ENCODE data around the gene RACK1.

RACK1 gene

GRCh38 chr5:181259283-181259682, 15.6 kb upstream of the RACK1 start:
- DNase-seq: no peak

GRCh38 chr5:181258576-181258975, 14.9 kb upstream of the RACK1 start:
- DNase-seq: no peak

- DNase-seq: no peak
Measured at GRCh38 chr5:181255836-181256578, 12.3 kb upstream of the RACK1 start.

- no peak for DNase-seq
Measured at GRCh38 chr5:181255276-181255675, 11.6 kb upstream of the RACK1 start.

- DNase-seq: no peak
Measured at GRCh38 chr5:181248277-181248676, 4.6 kb upstream of the RACK1 start.

- DNase-seq: no peak
Measured at GRCh38 chr5:181246276-181247049, 2.8 kb upstream of the RACK1 start.

DNA sequence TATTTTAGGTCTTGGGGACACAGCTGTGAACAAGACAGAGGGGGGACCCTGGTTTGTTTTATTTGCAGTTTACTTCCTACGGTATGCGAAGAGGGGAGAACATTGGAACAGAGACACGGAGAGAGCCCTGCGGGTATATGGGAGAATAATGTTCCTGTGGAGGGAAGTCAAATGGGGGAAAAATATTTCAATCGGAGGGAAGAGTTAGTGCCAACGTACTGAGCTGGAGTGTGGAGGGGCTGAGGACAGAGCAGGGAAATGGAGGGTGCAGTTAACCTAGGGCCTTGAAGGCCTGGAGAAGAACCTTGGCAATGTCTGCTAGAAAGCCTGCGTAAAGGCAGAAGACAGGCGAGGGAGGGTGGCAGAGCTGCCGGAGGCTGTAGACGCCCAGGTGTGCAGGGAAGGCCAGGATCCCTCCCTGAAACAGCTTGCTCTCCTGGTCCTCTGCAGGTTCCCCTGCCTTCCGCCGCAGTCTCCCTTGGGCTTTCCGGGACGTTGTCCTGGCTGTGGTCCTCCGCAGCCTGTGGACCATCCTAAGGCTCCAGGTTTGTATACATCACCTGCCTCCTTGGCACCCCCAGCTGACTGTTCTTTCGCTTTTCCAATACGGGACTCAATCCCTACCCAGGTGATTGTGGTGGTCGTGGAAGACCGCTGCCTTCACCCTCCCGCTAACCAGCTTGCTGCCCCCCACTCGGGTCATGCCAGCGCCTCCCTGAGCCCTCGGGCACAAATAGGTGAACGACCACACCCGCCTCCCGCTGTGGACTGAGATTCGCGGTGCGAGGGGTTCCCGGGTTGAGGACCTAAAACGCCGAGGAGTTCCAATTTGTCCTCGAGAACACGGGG, 1.9 kb upstream of the RACK1 start:
- DNase-seq: no peak

GRCh38 chr5:181243018-181243563, 615 bp downstream of the RACK1 start:
- no peak for DNase-seq

DNA sequence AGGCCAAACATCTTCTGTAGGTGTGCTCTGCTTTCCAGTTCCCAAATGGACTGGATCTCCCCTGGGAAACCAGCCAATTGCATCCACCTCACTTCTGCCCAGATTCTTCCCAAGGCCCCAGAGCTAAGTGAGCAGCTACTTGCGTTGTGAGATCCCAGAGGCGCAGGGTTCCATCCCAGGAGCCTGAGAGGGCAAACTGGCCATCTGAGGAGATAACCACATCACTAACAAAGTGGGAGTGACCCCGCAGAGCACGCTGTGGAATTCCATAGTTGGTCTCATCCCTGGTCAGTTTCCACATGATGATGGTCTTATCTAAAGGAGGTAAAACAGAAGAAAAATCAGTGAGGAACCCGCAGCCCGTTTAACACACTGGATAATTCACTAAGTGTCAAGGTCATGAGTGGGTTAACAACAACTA, 1.7 kb downstream of the RACK1 start:
- no peak for DNase-seq

DNA sequence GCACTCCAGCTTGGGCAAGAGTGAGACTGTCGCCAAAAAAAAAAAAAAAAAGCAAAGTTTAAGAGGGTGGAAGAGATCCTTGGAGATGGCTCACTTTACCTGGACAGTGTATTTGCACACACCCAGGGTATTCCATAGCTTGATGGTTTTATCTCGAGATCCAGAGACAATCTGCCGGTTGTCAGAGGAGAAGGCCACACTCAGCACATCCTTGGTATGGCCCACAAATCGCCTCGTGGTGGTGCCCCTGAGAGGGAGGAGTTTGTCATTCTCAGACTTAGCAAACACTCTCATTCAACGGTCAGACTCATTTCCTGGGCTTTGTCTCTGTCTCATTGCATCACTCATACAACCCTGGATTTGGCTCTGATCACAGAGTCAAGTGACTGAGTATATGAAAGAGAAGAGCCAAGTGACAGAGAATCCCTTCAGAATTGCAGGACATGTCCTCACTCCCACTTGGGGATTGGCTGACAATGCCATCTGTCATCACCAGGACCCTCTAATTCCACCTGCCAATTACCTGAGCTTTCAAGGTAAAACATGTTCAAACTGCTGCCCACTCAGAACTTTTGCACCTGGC, 2.2 kb downstream of the RACK1 start:
- DNase-seq: no peak

DNA sequence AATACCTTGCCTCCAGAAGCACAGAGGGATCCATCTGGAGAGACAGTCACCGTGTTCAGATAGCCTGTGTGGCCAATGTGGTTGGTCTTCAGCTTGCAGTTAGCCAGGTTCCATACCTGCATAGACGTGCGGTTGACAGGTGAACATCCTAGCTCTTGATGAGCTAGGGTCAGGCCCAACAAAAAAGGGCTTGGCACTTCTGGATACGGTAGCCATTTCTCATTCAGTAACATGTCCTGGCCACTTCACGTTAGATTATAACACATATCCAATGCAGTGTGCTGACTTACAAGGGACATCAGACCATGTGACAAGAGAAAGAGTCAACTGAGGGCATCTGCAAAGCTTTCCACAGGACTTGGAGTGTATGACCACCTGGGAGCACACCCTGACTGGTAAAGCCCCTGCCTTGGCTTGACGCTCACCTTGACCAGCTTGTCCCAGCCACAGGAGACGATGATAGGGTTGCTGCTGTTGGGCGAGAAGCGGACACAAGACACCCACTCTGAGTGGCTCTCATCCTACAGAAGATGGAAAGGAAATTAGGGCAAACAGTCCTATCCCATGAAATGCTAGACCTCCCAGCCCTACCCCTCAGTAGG, 4.5 kb downstream of the RACK1 start:
- DNase-seq: no peak

DNA sequence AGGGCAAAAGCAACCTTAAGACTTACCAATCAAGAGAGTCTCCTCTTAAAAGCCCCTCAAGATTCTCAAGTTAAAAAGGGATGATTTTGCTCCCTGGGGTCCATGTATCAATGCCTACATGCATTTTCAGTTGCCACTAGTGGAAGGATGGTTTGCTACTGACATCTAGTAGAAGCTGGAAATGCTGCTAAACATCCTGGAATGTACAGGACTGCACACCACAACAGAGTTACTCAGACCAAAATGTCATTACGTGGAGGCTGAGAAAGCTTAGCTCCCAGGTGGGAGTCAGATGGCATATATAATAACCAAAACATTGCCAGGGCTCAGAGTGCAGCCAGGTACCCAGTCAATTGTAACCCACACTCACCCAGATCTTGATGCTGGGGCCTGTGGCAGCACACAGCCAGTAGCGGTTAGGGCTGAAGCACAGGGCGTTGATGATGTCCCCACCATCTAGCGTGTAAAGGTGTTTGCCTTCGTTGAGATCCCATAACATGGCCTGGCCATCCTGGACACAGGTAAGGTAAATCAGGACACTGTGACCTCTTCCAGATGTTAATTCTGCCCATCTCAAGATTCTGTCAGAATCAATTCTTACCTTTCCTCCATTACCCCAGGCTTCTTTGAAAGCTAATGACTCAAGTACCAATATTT, 5.8 kb downstream of the RACK1 start:
- no peak for DNase-seq

DNA sequence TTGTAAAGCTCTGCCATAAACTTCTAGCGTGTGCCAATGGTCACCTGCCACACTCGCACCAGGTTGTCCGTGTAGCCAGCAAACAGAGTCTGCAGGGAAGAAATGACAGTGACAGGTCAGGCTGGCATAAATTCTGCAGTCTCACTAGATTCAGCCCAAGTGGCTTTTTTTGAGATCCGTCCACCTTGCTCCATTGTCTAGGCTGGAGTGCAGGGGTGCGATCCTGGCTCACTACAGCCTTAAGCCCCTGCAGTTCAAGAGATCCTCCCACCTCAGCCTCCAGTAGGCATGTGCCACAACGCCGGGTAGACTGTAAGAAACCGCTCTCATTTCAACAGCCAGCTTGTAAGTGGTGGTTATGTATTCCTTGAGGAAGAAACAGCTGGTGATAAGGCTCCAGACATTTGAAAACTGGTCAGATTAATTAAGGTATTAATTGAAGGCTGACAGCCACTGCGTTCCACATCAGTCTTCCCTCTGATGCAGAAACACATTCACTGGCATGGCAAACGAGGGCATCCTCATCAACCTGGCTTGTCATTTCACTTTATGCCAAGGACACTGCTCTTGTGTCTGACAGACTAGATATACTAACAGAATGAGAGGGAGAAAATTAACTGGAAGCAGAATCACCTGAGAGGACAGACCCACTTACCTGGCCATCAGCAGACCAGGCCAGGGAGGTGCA, 6.6 kb downstream of the RACK1 start:
- no peak for DNase-seq

DNA sequence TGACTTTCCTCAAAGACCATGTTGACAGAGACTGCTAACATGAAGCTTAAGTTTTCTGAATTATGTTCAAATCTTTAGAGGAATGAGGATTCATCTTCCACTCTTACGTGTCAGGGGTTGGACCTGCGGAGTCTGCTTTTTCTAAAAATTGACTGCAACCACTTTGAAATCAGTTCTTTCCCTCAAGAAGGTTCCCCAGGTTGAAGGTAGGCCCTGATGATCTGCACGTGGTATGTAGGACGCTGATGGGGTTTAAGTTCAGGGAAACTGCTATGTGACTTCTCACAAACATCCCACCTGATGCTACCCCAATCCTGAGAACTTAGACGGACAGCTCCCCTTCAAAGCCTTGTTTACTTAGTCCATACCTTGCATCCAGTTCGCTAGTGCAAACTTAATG, 7.2 kb downstream of the RACK1 start:
- no peak for DNase-seq

DNA sequence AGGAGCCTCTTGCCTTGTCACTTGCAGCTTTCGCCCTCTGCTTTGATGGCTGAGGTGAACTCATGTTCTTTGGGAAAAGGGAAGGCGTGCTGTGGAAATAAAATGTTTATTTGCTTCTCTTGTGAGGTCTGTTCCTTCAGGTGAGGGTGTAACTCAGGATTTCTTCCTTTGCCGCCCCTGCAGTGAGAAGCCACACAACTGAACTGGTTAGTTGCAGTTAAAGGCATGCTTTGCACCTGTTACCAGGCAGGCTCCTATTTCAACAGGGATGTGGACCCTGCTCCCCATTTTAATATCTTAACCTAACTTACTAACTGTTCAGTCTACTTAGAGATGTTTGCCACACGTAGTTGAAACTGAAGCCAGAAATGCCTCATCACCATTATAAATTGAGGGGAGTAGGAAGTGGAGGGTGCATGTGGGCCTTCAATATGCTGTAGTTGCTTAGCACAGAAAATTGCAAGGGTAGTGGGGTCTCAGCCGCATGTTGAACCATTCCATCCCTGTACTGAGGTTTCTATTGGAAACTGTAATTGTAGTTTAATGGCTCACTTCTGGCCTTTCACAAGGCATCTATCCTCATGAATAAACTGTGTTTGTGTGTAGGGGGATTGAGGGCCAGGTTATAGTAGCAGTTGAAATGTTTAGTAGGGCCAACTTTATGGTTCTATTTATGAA, 7.9 kb downstream of the RACK1 start:
- no peak for DNase-seq

DNA sequence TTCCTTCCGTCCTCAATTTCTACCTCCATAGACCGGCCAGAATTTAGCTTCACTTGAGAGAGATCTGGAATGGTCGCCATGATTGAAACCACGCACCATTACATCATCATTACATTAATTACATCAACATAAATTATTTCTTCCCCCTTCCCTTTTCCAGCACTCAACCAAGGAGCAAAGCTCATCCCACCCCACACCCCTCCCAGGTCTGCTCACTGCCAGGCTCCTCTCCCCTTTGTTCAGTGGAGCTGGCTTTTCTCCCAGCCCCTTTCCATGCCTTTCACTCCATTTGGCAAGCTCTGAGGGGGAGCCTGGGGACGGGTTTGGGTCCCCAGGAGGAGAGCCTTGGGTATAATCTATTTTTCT, 8.4 kb downstream of the RACK1 start:
- no peak for DNase-seq

GRCh38 chr5:181234455-181235306, 9.0 kb downstream of the RACK1 start:
- DNase-seq: no peak

- DNase-seq: no peak
Measured at GRCh38 chr5:181233801-181234454, 9.8 kb downstream of the RACK1 start.

Measured in activated CD4-positive, CD25-positive, alpha-beta regulatory T cell (primary cell).